IMR-90 (cell line): ENCODE data around the gene ZNF2. TPM values are rescaled to one million over a fixed set of nuclear protein-coding genes. Genes with fewer than 3 reads are reported as not detected.

Source experiments
- ATAC-seq: fragments of 200-7000 bp; cut with Tn5 transposase; 2 replicates; pipeline ENCODE4 v1.9.1; 2020; ENCODE audit warnings: low read depth, mild to moderate bottlenecking, moderate library complexity
- BruUV-seq: library from RNA; stranded (reverse); fragments of 400-500 nt; replicated peaks from 2 replicates; lab custom pipeline; 2021; lab: Mats Ljungman, UMichigan
- CTCF ChIA-PET: fragments of 300-600 bp; formaldehyde crosslinking; extraction: SDS; loops from one replicate; lab custom pipeline; 2021; ENCODE audit warnings: antibody characterized with exemption; lab: Yijun Ruan, JAX
- POLR2A ChIA-PET: fragments of 300-600 bp; sonication (Branson Sonifier 250); formaldehyde crosslinking; loops from one replicate; lab custom pipeline; 2022; ENCODE audit warnings: antibody characterized with exemption; ENCODE audit not compliant: unreplicated experiment; lab: Charles Lee
- DNase-seq: peaks from one replicate; pipeline ENCODE4 v3.0.0; 2013
- H2AFZ ChIP-seq: replicated peaks from 2 replicates; pipeline ENCODE3; 2013; ENCODE audit warnings: low read length, mild to moderate bottlenecking; ENCODE audit not compliant: poor library complexity
- H2AK5ac ChIP-seq: 2 replicates; pipeline ENCODE4 v1.6.1; 2013; ENCODE audit warnings: low read depth, low read length, inconsistent platforms
- H2AK9ac ChIP-seq: replicated peaks from 2 replicates; pipeline ENCODE3; 2013; ENCODE audit warnings: mild to moderate bottlenecking, low read depth, low read length, moderate library complexity; ENCODE audit not compliant: poor library complexity
- H2BK120ac ChIP-seq: 2 replicates; pipeline ENCODE4 v1.6.1; 2013; ENCODE audit warnings: low read depth, low read length, inconsistent platforms
- H2BK15ac ChIP-seq: 3 replicates; pipeline ENCODE4 v1.6.1; 2013; ENCODE audit warnings: low read depth, low read length, inconsistent platforms
- H2BK20ac ChIP-seq: 2 replicates; pipeline ENCODE4 v1.6.1; 2013; ENCODE audit warnings: low read depth, mild to moderate bottlenecking, inconsistent platforms, low read length, moderate library complexity
- H2BK5ac ChIP-seq: 2 replicates; pipeline ENCODE4 v1.6.1; 2013; ENCODE audit warnings: mild to moderate bottlenecking, low read depth, low read length, inconsistent platforms; ENCODE audit not compliant: poor library complexity, severe bottlenecking
- H3K14ac ChIP-seq: replicated peaks from 2 replicates; pipeline ENCODE4 v1.6.1; 2013; ENCODE audit warnings: low read depth, low read length, inconsistent platforms
- H3K18ac ChIP-seq: 2 replicates; pipeline ENCODE4 v1.6.1; 2013; ENCODE audit warnings: low read depth, low read length, control low read depth
- H3K23ac ChIP-seq: 2 replicates; pipeline ENCODE4 v1.6.1; 2013; ENCODE audit warnings: low read depth, low read length, inconsistent platforms
- H3K27ac ChIP-seq: 2 replicates; pipeline ENCODE4 v1.5.1; 2013; ENCODE audit warnings: mild to moderate bottlenecking, control low read depth, low read length; ENCODE audit not compliant: insufficient read depth
- H3K27me3 ChIP-seq: 2 replicates; pipeline ENCODE4 v1.6.1; 2013; ENCODE audit warnings: low read length; ENCODE audit not compliant: control insufficient read depth, insufficient read depth
- H3K36me3 ChIP-seq: 2 replicates; pipeline ENCODE4 v1.6.1; 2013; ENCODE audit warnings: low read length, mixed read lengths; ENCODE audit not compliant: control insufficient read depth, insufficient read depth
- H3K4ac ChIP-seq: 2 replicates; pipeline ENCODE4 v1.6.1; 2013; ENCODE audit warnings: low read depth, low read length, inconsistent platforms
- H3K4me1 ChIP-seq: 2 replicates; pipeline ENCODE4 v1.6.1; 2013; ENCODE audit warnings: low read length, mixed read lengths; ENCODE audit not compliant: control insufficient read depth, insufficient read depth
- H3K4me2 ChIP-seq: 2 replicates; pipeline ENCODE4 v1.6.1; 2013; ENCODE audit warnings: low read depth, mild to moderate bottlenecking, control low read depth, low read length, moderate library complexity
- H3K4me3 ChIP-seq: 2 replicates; pipeline ENCODE4 v1.5.1; 2013; ENCODE audit warnings: low read depth, mild to moderate bottlenecking, control low read depth, low read length, moderate library complexity; ENCODE audit not compliant: insufficient read depth
- H3K56ac ChIP-seq: 2 replicates; pipeline ENCODE4 v1.6.1; 2013; ENCODE audit warnings: low read length, inconsistent platforms; ENCODE audit not compliant: insufficient read depth; ENCODE audit errors: extremely low read depth
- H3K79me1 ChIP-seq, 2 experiments: 2 replicates each; pipeline ENCODE4 v1.6.1; 2013; ENCODE audit warnings: low read length in 2 of 2, inconsistent platforms in 1 of 2, low read depth in 1 of 2
- H3K9ac ChIP-seq: 2 replicates; pipeline ENCODE4 v1.6.1; 2013; ENCODE audit warnings: low read depth, low read length, control low read depth
- H3K9me1 ChIP-seq: 2 replicates; pipeline ENCODE4 v1.6.1; 2013; ENCODE audit warnings: low read length, inconsistent platforms; ENCODE audit not compliant: insufficient read depth
- H3K9me3 ChIP-seq: 2 replicates; pipeline ENCODE4 v1.6.1; 2013; ENCODE audit warnings: low read length; ENCODE audit not compliant: control insufficient read depth, insufficient read depth
- H4K20me1 ChIP-seq: 2 replicates; pipeline ENCODE4 v1.6.1; 2013; ENCODE audit warnings: low read length, inconsistent platforms; ENCODE audit not compliant: insufficient read depth
- H4K5ac ChIP-seq: 2 replicates; pipeline ENCODE4 v1.6.1; 2013; ENCODE audit warnings: mild to moderate bottlenecking, low read depth, low read length, control low read depth
- H4K8ac ChIP-seq, 2 experiments: 2 replicates each; pipeline ENCODE4 v1.6.1; 2013; ENCODE audit warnings: low read depth in 2 of 2, low read length in 2 of 2, control low read depth in 1 of 2, inconsistent platforms in 1 of 2
- H4K91ac ChIP-seq: 2 replicates; pipeline ENCODE4 v1.6.1; 2013; ENCODE audit warnings: low read depth, low read length, inconsistent platforms; ENCODE audit not compliant: insufficient read depth
- FOS ChIP-seq: fragments of 150-350 bp; IDR thresholded peaks from 2 replicates; pipeline ENCODE4 v1.6.1; 2016; ENCODE audit warnings: low read depth, low read length
- MAFK ChIP-seq: IDR thresholded peaks from 2 replicates; pipeline ENCODE4 v1.6.1; 2012; ENCODE audit warnings: low read depth, low read length, improper control_type of control experiment
- MXI1 ChIP-seq: IDR thresholded peaks from 2 replicates; pipeline ENCODE4 v1.6.1; 2012; ENCODE audit warnings: low read depth, mild to moderate bottlenecking, low read length, moderate library complexity, borderline replicate concordance
- NFE2L2 ChIP-seq: fragments of 150-350 bp; IDR thresholded peaks from 2 replicates; pipeline ENCODE4 v1.6.1; 2016; ENCODE audit warnings: low read depth, mild to moderate bottlenecking, low read length
- POLR2A ChIP-seq: IDR thresholded peaks from 2 replicates; pipeline ENCODE4 v1.6.1; 2012; ENCODE audit warnings: mild to moderate bottlenecking, low read depth, low read length
- RAD21 ChIP-seq: IDR thresholded peaks from 2 replicates; pipeline ENCODE4 v1.6.1; 2012; ENCODE audit warnings: low read length, improper control_type of control experiment
- RFX5 ChIP-seq: IDR thresholded peaks from 2 replicates; pipeline ENCODE4 v1.8.0; 2012; ENCODE audit warnings: low read depth, mild to moderate bottlenecking, low read length, moderate library complexity
- SMC3 ChIP-seq: fragments of 150-350 bp; IDR thresholded peaks from 2 replicates; pipeline ENCODE4 v1.6.1; 2016; ENCODE audit warnings: low read depth, mild to moderate bottlenecking, antibody characterized with exemption, low read length, moderate library complexity
- WGBS, 2 experiments: methylation state at CpG; one replicate each; pipeline versions ENCODE4 v1.1.5 to v1.1.7; 2013; ENCODE audit warnings: missing lambda C conversion rate in 2 of 2; ENCODE audit not compliant: insufficient read length in 1 of 2; ENCODE audit errors: extremely low coverage in 2 of 2; 5-methylcytosine and 5-hydroxymethylcytosine counted together
- dilution Hi-C: fragments of 300-500 bp; cut with HindIII; formaldehyde crosslinking; loops from one replicate; pipeline ENCODE4 v1.14.3; 2018; ENCODE audit warnings: low sequenced_read_pairs; ENCODE audit not compliant: unreplicated experiment
- in situ Hi-C: fragments of 300-500 bp; cut with MboI; formaldehyde crosslinking; loops from 3 replicates; pipeline ENCODE4 v1.14.3; 2019; ENCODE audit warnings: low sequenced_read_pairs, inconsistent platforms, mixed read lengths
- intact Hi-C: fragments of 100-400 bp; cut with micrococcal nuclease; formaldehyde crosslinking; loops from 2 replicates; pipeline ENCODE4 v1.10.0; 2022
- polyA plus RNA-seq, 3 experiments: library from polyadenylated mRNA; depleted of rRNA; stranded (reverse); fragments of >200 nt; gene quantifications; 2 replicates each; pipeline ENCODE4 v1.2.3, GENCODE V29; 2012; ENCODE audit warnings: low replicate concordance in 1 of 3
- total RNA-seq: library from RNA; depleted of rRNA; stranded (reverse); fragments of >200 nt; gene quantifications from 2 replicates; pipeline ENCODE4 v1.2.3, GENCODE V29; 2012
- TF ChIP-seq, protein P1 (sequence below): fragments of 150-350 bp; IDR thresholded peaks from 2 replicates; pipeline ENCODE4 v1.6.1; 2016; ENCODE audit warnings: low read depth, mild to moderate bottlenecking, low read length, moderate library complexity, borderline replicate concordance
- TF ChIP-seq, protein P2 (sequence below): fragments of 150-350 bp; IDR thresholded peaks from 2 replicates; pipeline ENCODE4 v1.6.1; 2017; ENCODE audit warnings: mild to moderate bottlenecking, antibody characterized with exemption, low read length, low read depth

The ZNF2 gene
- total and polyA plus RNA-seq, 2 of the 4 experiments (the other 2 are of a cell fraction) = 2.7 to 7.3 TPM

DNA sequence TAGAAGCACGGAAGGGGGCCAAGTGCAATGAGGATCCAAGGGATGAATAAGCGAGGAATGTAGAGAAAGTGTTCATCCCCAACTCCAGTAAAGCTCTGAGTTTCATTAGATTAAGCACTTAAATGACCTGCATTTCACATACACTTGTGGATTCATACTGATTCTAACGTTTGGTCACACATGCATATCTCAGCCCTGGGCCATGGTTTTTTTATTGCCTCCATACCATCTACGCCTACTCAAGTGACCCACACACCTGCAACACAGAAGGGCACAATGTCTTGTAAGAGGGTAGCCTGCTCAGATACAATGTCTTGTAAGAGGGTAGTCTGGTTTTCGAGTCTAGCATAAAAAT, 43.4 kb upstream of the ZNF2 start:
- Histone ChIP-seq H3K27ac (peak overlapping the region; percentile 18; the same call in 1 of the 2 replicates), H3K27me3 (no peaks in the 10 kb centered on the region), H2BK120ac (no peak overlapping the region), H4K5ac (peak overlapping the region; percentile 40; the same call in 1 of the 2 replicates), H2AFZ (peak overlapping the region; percentile 99), H4K8ac (peak overlapping the region; percentile 89 to 95), H4K20me1 (peaks cover 8% of the 10 kb centered on the region; the same call in 1 of the 2 replicates), H3K4me3 (peak overlapping the region; percentile 91), H3K4me1 (no peaks in the 10 kb centered on the region), H3K9me1 (peaks cover 6% of the 10 kb centered on the region; the same call in 1 of the 2 replicates), H4K91ac (no peak overlapping the region), H3K56ac (peak overlapping the region; percentile 73; the same call in 1 of the 2 replicates), H3K79me1 (peaks cover 11 to 30% of the 10 kb centered on the region in 2 experiments), H3K4ac (peak overlapping the region; percentile 69; the same call in 1 of the 2 replicates), H2AK9ac (peak overlapping the region; percentile 93), H2BK20ac (no peak overlapping the region), H3K9me3 (no peaks in the 10 kb centered on the region), H3K18ac (no peak overlapping the region), H3K9ac (peak overlapping the region; percentile 76), H2BK15ac (no peak overlapping the region; the same call in 2 of the 3 replicates), H3K23ac (no peak overlapping the region), H2AK5ac (no peak overlapping the region), H3K14ac (peak overlapping the region; percentile 70; the same call in 1 of the 2 replicates), H3K36me3 (no peaks in the 10 kb centered on the region; the same call in 1 of the 2 replicates), H2BK5ac (peak overlapping the region; percentile 30), H3K4me2 (peak overlapping the region; percentile 90)
- ChIA-PET POLR2A (no interaction called here), CTCF (no interaction called here)
- dilution Hi-C loops (no loop called here), intact Hi-C loops (loop anchor here (5.0 kb wide), 2 partner anchors 45 to 225 kb away; partner anchors contain the start of gene ZNF2), in situ Hi-C loops (no loop called here)
- TF ChIP-seq, protein P1, sequence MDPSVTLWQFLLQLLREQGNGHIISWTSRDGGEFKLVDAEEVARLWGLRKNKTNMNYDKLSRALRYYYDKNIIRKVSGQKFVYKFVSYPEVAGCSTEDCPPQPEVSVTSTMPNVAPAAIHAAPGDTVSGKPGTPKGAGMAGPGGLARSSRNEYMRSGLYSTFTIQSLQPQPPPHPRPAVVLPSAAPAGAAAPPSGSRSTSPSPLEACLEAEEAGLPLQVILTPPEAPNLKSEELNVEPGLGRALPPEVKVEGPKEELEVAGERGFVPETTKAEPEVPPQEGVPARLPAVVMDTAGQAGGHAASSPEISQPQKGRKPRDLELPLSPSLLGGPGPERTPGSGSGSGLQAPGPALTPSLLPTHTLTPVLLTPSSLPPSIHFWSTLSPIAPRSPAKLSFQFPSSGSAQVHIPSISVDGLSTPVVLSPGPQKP = no peak
- TF ChIP-seq, protein P2, sequence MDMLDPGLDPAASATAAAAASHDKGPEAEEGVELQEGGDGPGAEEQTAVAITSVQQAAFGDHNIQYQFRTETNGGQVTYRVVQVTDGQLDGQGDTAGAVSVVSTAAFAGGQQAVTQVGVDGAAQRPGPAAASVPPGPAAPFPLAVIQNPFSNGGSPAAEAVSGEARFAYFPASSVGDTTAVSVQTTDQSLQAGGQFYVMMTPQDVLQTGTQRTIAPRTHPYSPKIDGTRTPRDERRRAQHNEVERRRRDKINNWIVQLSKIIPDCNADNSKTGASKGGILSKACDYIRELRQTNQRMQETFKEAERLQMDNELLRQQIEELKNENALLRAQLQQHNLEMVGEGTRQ = no peak
- TF ChIP-seq RAD21 = no peak
- no peak for TF ChIP-seq MAFK
- no peak for TF ChIP-seq FOS
- no peak for TF ChIP-seq MXI1
- TF ChIP-seq RFX5 = no peak
- TF ChIP-seq POLR2A = no peak
- no peak for TF ChIP-seq SMC3
- TF ChIP-seq NFE2L2 = no peak
- no TSS peak for BruUV-seq
- ATAC-seq = peak; percentile 12
- DNase-seq = no peak
- WGBS, 2 experiments = no CpG with 5 or more reads among the region's 5 CpGs
